Measurements from ENCODE around the gene POLD4. TPM values are rescaled to one million over a fixed set of nuclear protein-coding genes. Genes with fewer than 3 reads are reported as not detected.

POLD4 gene
- total and polyA plus RNA-seq, 2 of the 13 experiments (the other 11 are each of a cell fraction or from before 2014, with no cell fraction given), result 10.5 to 27.4 TPM

GRCh38 chr11:67353317-67354074 is at the start of gene POLD4 (continued):
- TF ChIP-seq IKZF5 (CRISPR knock-in tag; IDR thresholded peaks at IDR 0.05) (peak; percentile 75; the same call in 1 of the 2 replicates), ZNF670 (CRISPR knock-in tag; IDR thresholded peaks at IDR 0.05; ENCODE audit: borderline replicate concordance) (no peak), POLR2G (IDR thresholded peaks at IDR 0.05; ENCODE audit: low read depth, low read length) (peak; percentile 83), RFXAP (CRISPR knock-in tag; IDR thresholded peaks at IDR 0.05; ENCODE audit: borderline replicate concordance) (peak; percentile 69; the same call in 1 of the 2 replicates), SMARCC2 (IDR thresholded peaks at IDR 0.05) (no peak), NONO (IDR thresholded peaks at IDR 0.05) (no peak), NONO (CRISPR knock-in tag; conservative IDR thresholded peaks at IDR 0.05) (no peak), GFI1 (CRISPR knock-in tag; IDR thresholded peaks at IDR 0.05; ENCODE audit: borderline replicate concordance) (no peak), ZNF724P (CRISPR knock-in tag; IDR thresholded peaks at IDR 0.05; ENCODE audit: borderline replicate concordance) (no peak), TRIM24 (CRISPR knock-in tag; IDR thresholded peaks at IDR 0.05) (no peak), MLXIP (CRISPR knock-in tag; IDR thresholded peaks at IDR 0.05; ENCODE audit: borderline replicate concordance) (no peak), ZNF672 (CRISPR knock-in tag; IDR thresholded peaks at IDR 0.05) (no peak), ZNF225 (CRISPR knock-in tag; IDR thresholded peaks at IDR 0.05) (no peak), CREBL2 (CRISPR knock-in tag; IDR thresholded peaks at IDR 0.05; ENCODE audit: borderline replicate concordance) (no peak), POLR2AphosphoS2 (IDR thresholded peaks at IDR 0.05; ENCODE audit: low read depth, low read length) (no peak), PBX2 (CRISPR knock-in tag; IDR thresholded peaks at IDR 0.05) (no peak), MXD1 (CRISPR knock-in tag; IDR thresholded peaks at IDR 0.05) (peak; percentile 71), CSRNP1 (CRISPR knock-in tag; IDR thresholded peaks at IDR 0.05) (no peak), NR2C2 (CRISPR knock-in tag; IDR thresholded peaks at IDR 0.05; ENCODE audit: borderline replicate concordance) (no peak; the same call in 1 of the 2 replicates)
